Measurements from ENCODE around the gene SSBP2.

SSBP2 gene

DNA sequence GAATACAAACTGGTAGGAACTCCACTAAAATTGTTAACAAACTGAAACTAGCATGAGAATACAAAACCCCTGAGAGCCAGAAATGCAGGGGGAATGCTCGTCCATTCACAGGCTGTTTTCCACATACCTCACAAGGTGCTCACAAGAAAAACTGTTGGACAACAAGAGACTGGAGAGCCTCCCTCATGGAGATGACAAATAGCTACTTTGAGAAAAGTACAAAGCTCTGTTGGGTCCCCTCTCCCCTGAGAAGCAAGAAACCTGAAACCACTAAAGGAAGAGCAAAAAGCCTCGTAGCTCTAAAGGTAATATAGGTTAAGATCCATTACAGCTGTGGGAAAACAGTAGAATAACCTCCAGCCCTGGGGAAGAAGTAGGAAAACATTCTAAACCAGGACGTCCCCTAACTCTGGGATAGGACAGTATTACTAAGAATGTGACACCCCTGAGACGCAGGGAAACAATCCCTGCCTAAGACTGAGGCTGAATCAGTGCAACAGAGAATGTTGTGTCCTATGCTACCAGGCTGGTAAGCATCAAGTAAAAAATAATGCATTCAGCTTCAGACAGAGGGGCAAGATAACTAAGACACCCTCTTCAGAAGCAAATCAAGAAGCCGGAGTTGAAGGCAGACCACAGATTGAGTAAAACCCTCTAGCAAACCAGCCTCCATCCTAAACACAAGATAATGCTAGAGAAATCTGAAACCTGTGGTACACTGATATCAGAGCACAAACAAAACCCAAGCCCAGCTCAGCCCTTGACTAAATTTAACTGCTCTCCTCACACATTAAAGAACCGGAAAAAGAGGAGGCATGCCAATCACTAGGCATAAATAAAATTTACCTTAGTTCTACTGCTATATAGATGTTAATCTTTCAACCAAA lies 160.2 kb downstream of the SSBP2 start:
- no peak for DNase-seq (ENCODE audit: low spot score)

DNA sequence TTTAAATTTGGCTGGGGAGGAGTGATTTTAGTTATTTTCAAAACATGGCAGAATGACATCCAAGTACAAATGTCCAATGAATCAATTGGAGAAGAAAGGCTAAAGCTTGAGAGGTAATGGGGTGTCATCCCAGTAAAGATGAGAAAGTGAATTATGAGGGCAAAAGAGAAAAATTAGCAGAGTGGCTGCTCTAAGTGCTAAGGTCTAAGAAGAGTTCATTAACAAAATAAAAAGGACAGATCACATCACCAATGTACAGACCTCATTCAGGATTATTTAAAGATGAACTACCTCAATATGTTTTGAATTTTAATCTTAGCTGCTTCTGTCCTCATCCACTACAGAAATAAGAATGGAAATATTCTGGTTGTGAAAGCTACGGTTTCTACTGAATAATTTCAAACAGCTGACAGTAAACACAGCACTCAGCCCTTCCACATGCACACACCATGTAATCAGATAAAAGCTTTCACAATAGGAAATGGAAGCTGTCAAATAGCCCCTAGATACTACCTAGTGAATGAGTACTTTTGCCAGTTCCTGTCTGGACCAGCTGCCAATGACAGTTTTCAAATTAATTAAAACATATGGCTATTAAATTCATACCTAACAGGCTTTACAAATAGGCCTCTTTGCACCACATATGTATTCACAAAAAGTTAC lies 171.5 kb downstream of the SSBP2 start:
- peak; percentile 73 for DNase-seq (ENCODE audit: low spot score)

DNA sequence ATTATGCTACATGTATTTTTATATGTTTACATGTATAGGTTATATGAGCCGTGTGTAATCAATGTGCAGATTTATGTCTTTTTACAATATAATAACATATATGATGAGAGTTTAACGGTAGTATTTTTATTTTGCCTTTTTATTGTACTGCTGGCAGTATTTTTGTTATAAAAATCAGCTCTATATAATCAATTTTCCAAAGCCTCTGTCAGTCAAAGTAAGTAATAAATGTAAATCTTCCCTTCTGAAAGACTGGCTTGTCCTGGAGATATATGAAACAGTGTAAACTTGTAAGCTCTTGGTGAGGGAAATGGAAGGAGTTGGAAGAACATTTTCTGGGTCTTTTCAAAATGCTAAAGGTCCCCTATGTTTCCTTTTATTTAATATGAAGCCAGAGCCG lies 173.8 kb downstream of the SSBP2 start:
- no peak for DNase-seq (ENCODE audit: low spot score)

DNA sequence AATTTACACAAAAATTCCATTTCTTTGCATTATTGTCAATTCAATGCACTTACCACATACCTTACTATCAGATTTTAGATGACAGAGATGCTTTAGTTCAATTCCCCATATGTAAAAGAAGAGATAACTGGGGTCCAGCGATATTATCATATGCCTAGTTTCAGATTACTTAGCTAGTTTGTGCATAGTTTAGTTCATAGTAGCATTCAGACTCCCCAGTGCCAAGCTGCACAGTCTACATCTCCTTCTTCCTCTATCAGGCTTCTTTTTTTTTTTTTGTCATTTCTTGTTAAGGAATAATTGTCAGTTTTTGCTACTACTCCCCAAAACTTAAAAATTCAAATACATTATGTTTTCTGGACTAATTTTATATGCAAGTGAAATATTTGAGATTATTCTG lies 175.0 kb downstream of the SSBP2 start:
- DNase-seq (ENCODE audit: low spot score) = no peak

DNA sequence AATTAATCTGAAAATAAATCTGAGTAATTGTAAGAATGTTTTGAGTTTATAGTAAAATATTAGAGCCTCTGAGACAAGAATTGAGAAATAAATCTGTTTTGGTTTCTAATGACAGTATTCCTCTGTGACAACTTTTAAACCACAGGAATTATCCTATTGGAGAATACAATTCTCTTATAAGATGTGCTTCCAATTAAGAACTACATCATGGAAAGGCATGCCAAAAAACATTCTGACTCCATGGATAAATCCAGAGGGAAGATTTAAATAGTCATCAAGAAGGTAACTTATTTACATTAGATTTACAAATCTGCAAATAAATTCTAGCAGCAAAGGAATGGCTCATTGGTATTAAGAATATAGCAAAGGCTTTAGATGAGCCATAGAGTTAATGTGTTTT lies 178.7 kb downstream of the SSBP2 start:
- no peak for DNase-seq (ENCODE audit: low spot score)

DNA sequence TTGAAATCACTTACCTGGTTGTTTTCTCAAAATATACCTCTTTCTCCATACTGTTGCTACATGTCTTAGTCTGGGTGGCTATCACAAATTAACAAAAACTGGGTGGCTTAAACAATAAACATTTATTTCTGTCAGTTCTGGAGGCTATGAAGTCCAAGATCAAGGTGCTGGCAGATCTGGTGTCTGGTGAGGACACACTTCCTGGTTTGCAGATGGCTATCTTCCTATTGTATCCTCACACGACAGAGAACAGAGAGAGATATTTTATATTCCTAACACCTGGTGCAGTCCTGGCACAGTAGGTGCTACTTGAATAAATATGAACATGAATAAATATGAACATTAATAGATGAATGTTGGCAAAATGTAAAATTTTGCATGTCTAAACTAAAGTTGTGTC lies 192.7 kb downstream of the SSBP2 start:
- no peak for DNase-seq (ENCODE audit: low spot score)

DNA sequence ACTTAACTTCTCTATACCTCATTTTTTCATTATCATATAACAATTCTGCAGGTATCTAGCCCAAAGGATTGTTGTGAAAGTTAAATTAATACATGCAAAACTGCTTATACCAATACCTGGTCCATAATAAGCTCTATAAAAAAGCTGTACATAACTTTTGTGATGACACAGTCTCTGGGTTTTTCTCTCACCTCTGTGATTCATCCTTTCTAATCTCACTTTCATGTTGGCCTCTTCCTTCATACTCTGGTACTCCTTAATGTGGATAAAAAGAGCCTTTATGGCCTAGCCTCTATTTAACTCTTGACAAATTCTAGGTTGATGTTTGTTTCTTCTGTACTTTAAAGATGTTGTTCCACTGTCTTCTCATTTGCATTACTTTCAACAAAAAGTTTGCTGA lies 194.1 kb downstream of the SSBP2 start:
- no peak for DNase-seq (ENCODE audit: low spot score)

DNA sequence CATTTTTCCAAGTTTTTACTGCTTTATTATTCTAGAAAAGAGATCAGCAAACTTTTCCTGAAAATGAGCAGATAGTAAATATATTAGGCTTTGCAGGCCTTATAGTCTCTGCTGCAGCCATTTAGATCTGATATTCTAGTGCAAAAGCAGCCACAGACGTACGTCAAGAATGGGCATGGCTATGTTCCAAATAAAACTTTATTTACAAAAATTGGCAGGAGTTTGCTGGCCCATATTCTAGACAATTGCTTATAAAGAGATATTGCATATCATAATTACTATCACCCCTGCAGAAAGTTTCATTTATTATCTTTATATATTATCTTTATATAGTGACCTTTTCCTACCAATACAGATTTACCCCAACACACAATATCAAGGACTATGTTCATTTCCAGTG lies 195.0 kb downstream of the SSBP2 start:
- no peak for DNase-seq (ENCODE audit: low spot score)

DNA sequence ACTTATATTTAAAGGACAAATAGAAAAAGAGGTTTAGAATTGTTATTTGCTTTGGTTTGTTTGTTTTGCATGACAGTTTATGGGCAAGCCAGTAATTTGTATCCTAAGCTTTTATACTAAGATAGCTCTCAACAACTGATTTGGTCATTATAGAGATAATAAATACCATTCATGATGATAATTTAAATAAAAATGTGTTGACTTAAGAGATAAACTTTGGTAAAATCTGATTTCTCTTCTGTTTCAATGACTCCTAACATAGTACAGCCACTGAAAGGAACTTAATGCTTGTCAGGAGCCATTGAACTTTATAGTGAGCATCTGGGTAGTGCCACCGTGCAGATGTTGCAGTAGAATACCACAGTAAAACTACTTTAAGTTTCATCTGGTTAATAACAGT lies 196.2 kb downstream of the SSBP2 start:
- no peak for DNase-seq (ENCODE audit: low spot score)

DNA sequence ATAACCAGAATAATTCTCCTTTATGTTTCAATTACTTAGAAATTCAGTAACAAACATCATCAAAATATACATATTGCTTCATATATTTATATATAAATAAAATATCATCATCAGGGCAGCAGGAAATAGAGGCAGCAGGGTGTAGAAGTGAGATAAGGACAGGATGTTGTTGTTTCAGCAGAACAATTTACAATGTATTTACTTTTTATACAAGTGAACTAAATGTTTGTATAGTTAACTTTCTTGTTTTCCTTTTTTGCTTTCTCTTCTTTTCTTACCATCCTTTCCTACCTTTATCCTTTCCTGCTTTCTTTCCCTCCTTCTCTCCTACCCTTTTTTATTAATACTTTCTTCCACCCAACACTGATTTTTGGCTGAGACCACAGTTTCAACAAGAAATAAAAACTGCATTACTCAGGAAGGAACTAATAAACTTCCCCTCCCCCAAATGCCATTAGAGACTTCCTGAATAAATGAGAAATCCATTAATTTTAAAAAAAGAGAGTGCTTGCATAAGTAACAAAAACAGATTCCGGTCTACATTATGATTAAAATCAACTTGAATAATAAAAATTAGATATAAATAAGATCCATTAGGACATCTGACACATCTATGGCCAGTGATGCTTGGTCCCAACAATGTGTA lies 197.2 kb downstream of the SSBP2 start:
- DNase-seq (ENCODE audit: low spot score) = no peak

DNA sequence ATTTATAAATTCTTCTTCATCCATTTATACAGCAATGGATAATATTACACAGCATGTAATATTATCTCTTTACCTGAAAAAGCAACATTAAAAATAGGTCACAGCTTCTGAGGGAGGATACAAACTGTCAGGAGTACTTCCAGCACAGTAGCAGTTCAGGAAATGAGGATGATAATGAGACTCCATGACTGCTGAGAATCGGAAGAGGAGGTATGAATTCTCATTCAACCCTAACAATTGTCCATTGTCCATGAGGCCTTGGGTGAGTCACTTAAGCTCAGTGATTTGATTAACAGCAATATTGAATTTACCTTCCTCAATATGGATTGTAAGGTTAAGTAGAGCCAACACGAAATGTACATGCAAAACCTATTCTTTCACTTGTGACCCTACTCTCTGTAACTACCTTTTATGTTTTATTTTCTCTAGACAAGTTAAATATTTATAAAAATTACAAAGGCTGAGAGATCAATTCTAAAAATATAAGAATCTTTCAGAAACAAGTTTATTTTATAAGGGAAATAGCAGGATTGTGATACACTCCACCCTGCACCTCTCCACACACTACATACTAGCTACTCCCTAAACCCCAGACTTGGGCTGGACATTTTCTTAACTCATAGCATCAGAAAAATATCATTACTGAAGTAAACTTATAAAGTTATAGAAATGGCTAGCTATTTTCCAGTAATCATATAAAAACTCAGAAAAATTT lies 197.9 kb downstream of the SSBP2 start:
- DNase-seq (ENCODE audit: low spot score) = peak; percentile 29

DNA sequence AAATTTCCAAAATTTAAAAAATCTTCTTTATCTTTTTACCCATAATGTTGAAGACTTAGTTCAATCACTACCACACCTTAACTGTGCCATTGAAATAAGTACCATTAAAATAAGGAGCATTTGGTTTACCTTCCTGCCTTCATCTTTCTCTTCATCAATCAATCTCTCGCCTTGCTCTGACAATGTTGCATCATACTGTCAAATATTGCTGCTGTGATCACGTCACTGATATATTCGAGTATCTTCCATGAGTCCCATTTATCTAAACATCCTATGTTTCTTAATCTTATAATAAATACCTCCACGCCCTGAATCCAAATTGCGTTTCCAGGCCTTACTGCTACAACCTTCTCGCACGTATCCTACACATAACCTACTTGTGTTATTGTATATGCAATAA lies 201.8 kb downstream of the SSBP2 start:
- DNase-seq (ENCODE audit: low spot score) = no peak

DNA sequence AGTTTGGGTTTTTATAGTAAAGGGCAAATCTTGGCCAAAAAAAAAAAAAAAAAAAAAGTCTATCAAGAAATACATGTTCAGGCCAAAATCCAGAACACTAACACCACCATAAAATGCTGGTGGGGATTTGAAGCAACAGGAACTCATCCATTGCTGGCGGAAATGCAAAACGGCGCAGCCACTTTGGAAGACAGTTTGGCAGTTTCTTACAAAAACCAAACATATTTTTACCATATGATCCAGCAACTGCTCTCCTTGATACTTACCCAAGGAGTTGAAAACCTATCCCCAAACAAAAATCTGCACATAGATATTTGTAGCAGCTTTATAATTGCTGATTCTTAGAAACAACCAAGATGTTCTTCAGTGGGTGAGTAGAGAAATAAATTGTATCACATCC lies 203.9 kb downstream of the SSBP2 start:
- DNase-seq (ENCODE audit: low spot score) = no peak

DNA sequence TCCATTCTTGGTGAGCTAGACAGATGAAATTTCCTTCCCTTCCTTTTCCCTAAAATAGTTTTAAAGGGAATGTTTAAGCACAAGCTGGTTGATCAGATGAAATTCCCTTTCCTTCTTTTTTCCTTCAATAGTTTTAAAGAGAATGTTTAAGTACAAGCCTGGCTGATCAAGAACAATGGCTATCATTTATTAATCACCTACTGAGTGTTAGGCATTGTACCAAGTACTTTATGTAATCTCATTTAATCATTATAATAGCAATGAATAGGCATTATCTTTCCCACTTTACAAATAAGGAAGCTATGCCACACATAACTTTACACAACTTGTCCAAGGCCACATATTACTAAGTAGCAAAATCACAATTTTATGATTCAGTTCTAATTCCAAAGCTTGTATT lies 205.0 kb downstream of the SSBP2 start:
- DNase-seq (ENCODE audit: low spot score) = no peak

DNA sequence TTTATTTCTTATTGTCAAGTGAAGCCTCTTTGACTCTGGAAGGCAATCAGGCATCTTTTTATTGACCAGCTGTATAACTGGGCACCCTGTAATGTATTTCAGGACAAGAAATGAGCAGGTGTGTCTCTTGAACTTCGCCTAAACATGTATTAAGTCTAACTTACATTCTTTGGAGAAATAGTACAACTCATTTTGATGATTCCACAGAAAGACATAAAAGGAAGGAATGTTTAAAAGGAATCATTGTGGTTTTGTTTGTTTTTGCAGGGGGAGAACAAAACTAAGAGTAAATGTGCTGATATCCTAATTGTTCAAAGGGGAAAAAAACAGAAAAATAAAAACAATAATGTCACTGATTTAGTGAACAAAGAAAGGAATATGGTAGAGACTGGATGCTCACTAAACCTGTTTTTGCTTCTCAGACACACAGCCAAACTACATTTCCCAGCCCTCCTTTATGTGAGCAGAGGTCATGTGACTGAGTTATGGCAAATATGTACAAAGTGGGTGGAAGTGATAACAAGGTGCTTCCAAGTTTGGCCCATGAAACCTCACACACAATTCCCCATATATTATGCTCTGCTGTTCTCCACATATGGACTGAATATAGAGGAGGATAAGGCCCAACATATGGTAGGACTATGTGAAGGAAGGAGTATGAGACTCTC lies 206.4 kb downstream of the SSBP2 start:
- no peak for DNase-seq (ENCODE audit: low spot score)

DNA sequence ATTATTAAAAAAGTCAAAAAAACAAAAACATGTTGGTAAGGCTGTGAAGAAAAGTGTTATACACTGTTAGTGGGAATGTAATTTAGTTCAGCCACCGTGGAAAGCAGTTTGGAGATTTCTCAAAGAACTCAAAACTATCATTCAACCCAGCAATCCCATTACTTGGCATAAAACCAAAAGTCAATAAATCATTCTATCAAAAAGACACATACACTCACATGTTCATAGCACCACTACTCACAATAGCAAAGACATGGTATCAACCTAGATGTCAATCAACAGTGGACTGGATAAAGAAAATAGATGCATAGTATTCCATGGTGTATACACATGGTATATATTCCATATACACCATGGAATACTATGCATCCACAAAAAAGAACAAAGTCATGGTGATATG lies 208.7 kb downstream of the SSBP2 start:
- no peak for DNase-seq (ENCODE audit: low spot score)

DNA sequence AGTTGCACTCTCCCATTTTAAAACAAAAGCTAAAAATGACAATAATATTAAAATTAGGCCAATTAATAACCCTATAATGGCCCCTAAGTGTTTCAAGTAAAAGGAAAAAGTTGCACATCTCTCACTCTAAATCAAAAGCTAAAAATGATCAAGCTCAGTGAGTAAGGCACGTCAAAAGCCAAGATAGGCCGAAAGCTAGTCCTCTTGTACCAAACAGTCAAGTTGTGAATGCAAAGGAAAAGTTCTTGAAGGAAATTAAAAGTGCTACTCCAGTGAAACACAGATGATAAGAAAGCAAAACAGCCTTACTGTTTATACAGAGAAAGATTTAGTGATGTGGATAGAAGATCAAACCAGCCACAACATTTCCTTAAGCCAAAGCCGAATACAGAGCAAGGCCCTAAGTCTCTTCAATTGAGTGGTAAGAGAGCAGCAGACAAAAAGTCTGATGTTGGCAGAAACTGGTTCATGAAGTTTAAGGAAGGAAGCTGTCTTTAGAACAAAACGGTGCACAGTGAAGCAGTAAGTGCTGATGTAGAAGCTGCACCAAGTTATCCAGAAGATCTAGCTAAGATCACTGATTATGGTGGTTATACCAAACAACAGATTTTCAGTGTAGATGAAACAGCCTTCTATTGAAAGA lies 212.9 kb downstream of the SSBP2 start:
- DNase-seq (ENCODE audit: low spot score) = no peak

DNA sequence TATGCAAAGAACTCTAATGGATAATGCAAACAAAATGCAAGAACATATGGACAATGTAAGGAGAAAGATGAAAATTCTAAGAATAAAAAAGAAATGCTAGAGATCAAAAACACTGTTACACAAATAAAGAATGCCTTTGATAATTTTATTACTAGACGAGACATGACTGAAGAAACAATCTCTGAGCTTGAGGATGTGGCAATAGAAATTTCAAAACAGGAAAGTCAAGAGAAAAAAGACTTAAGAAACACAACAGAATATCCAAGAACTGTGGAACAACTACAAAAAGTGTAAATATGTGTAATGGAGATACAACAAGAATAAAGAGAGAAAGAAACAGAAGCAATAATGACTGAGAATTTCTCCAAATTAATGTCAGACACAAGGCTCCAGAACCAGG lies 216.5 kb downstream of the SSBP2 start:
- no peak for DNase-seq (ENCODE audit: low spot score)

DNA sequence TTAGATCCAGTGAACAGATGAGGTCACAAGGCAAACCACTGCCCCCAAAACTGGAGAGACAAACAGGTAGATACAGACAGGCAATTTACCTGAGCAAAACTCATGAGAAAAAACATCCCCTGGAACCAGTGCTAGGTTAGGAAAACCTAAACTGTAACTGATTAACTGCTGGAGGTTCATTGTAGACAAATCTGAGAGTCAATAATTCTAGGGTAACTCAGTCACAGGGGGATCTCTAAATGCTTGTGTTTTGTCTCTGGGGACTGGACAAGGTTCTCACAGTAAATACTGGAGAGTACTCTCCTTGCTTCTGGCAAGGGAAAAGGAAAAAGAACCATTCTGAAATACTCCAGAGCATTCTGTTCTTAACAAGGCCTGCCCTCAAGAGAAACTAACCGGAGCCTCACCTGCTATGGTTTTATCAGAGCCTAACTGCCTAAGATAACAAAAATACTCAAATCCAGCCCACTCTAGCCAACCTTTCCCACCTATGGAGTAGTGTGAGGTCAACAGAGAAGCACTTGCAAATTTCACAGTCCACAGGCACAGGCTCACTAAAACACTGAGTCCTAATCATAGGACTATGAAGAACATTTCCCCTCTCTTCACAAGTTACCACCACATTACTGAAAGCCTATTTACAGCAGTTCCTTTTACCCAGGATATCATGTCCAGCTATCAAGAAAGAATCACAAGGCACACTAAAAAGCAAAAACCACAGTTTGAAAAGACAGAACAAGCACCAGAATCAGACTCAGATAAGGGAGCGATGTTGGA lies 217.1 kb downstream of the SSBP2 start:
- no peak for DNase-seq (ENCODE audit: low spot score)

DNA sequence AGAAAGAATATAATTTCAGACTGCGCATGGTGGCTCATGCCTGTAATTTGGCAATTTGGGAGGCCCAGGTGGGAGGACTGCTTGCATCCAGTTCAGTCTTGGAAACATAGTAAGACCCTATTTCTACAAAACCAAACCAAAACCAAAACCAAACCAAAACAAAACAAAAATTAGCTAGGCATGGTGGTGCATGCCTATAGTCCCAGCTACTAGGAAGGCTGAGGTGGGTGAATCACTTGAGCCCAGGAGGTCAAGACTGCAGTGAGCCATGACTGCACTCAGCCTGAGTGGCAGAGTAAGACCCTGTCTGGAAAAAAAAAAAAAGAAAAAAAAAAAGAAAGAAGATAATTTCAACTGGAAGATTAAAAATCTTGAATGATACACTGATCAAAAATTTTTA lies 220.0 kb downstream of the SSBP2 start:
- no peak for DNase-seq (ENCODE audit: low spot score)

DNA sequence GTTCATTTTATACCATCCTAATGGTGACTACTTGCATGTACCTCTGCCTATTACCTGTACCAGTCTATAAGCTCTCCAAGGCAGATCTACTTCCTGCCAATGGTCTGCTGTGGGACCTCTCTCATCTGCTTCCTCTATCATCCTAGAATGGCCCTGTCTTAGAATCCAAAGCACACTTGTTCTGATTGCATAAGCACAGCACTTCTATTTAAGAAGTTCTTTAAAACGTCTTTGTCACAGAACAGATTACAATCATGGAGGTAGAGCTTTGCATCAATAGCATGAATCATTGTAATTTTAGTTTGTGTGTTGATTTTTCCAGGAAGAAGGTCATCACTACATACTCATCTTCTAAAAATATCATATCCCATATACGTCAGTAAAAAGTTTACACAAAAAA lies 225.2 kb downstream of the SSBP2 start:
- DNase-seq (ENCODE audit: low spot score) = no peak

Data from cerebellar cortex (tissue), 1 donor.